Keratinocyte (primary cell): Measurements from ENCODE around the gene PPP1R37. TPM values are rescaled to one million over a fixed set of nuclear protein-coding genes. Genes with fewer than 3 reads are reported as not detected.

Experiments used
- DNase-seq: peaks from one replicate; pipeline ENCODE4 v3.0.0-alpha.2; 2011; ENCODE audit warnings: low read depth, missing footprints, low spot score
- FAIRE-seq: peaks from 2 replicates; lab custom pipeline; 2011; peaks lifted over from hg19 to GRCh38; lab: Jason Lieb, UNC
- H2AFZ ChIP-seq: 2 replicates; pipeline ENCODE4 v1.6.0; 2012; ENCODE audit warnings: low read length, control low read depth, inconsistent platforms; ENCODE audit not compliant: control insufficient read depth
- H3K27ac ChIP-seq: 2 replicates; pipeline ENCODE4 v1.5.1; 2011; ENCODE audit warnings: low read length; ENCODE audit not compliant: control insufficient read depth, insufficient read depth
- H3K27me3 ChIP-seq: 3 replicates; pipeline ENCODE4 v1.6.0; 2011; ENCODE audit warnings: low read length; ENCODE audit not compliant: control insufficient read depth, insufficient read depth; ENCODE audit errors: extremely low read depth
- H3K36me3 ChIP-seq, 2 experiments: 2 replicates in 1 of 2; 3 replicates in 1 of 2; pipeline ENCODE4 v1.5.1; 2011; ENCODE audit warnings: low read length in 2 of 2, mild to moderate bottlenecking in 1 of 2; ENCODE audit not compliant: control insufficient read depth in 2 of 2, insufficient read depth in 2 of 2; ENCODE audit errors: extremely low read depth in 1 of 2
- H3K4me1 ChIP-seq: 3 replicates; pipeline ENCODE4 v1.5.1; 2011; ENCODE audit warnings: low read length; ENCODE audit not compliant: control insufficient read depth, insufficient read depth; ENCODE audit errors: extremely low read depth
- H3K4me2 ChIP-seq: 3 replicates; pipeline ENCODE4 v1.6.0; 2011; ENCODE audit warnings: low read depth, low read length; ENCODE audit not compliant: control insufficient read depth, insufficient read depth; ENCODE audit errors: extremely low read depth
- H3K4me3 ChIP-seq, 3 experiments: fragments of 200-600 bp in 1 of 3; sonication (generic) in 1 of 3; 2 replicates in 2 of 3; 3 replicates in 1 of 3; pipeline ENCODE4 v1.5.1; 2011 to 2016; ENCODE audit warnings: low read length in 3 of 3, mild to moderate bottlenecking in 3 of 3, control low read depth in 2 of 3, inconsistent platforms in 1 of 3, low read depth in 1 of 3, mixed read lengths in 1 of 3, mixed run types in 1 of 3, moderate library complexity in 1 of 3; ENCODE audit not compliant: control insufficient read depth in 2 of 3, insufficient read depth in 2 of 3; ENCODE audit errors: extremely low read depth in 1 of 3
- H3K79me2 ChIP-seq: 2 replicates; pipeline ENCODE4 v1.6.0; 2012; ENCODE audit warnings: low read length; ENCODE audit not compliant: control insufficient read depth, insufficient read depth
- H3K9ac ChIP-seq: 3 replicates; pipeline ENCODE4 v1.6.0; 2011; ENCODE audit warnings: low read length; ENCODE audit not compliant: control insufficient read depth, insufficient read depth; ENCODE audit errors: extremely low read depth
- H3K9me1 ChIP-seq: 3 replicates; pipeline ENCODE4 v1.6.0; 2011; ENCODE audit warnings: low read length; ENCODE audit not compliant: control insufficient read depth, insufficient read depth; ENCODE audit errors: extremely low read depth
- H3K9me3 ChIP-seq: 2 replicates; pipeline ENCODE4 v1.5.1; 2012; ENCODE audit warnings: low read depth, low read length; ENCODE audit not compliant: control insufficient read depth
- H4K20me1 ChIP-seq: 3 replicates; pipeline ENCODE4 v1.6.0; 2011; ENCODE audit warnings: low read length; ENCODE audit not compliant: control insufficient read depth, insufficient read depth; ENCODE audit errors: extremely low read depth
- EZH2 ChIP-seq: IDR thresholded peaks from one replicate; pipeline ENCODE4 v1.6.1; 2012; ENCODE audit warnings: inconsistent platforms, mild to moderate bottlenecking, low read length, moderate library complexity
- dilution Hi-C: fragments of 300-500 bp; cut with MboI; formaldehyde crosslinking; loops from one replicate; pipeline ENCODE4 v1.7.0; 2020; ENCODE audit warnings: low sequenced_read_pairs; ENCODE audit not compliant: extremely low pct_ligation_motif_present
- polyA plus RNA-seq, 5 experiments: library from polyadenylated mRNA; depleted of rRNA in 3 of 5; stranded (reverse) in 3 of 5; stranded (forward) in 1 of 5; unstranded in 1 of 5; fragments of >200 nt; gene quantifications; 1 replicate in 1 of 5; 2 replicates in 3 of 5; 3 replicates in 1 of 5; pipeline versions ENCODE4 v1.2.1 to v1.2.3, GENCODE V29; 2011 to 2012; ENCODE audit warnings: missing spikeins in 2 of 5, low read depth in 1 of 5, low replicate concordance in 1 of 5
- TF ChIP-seq, protein P1 (sequence below), 3 experiments: IDR thresholded peaks in 1 of 3; conservative IDR thresholded peaks in 1 of 3; optimal IDR thresholded peaks in 1 of 3; 2 replicates in 2 of 3; 3 replicates in 1 of 3; pipeline versions ENCODE3 to v1.5.1; 2011; ENCODE audit warnings: low read length in 3 of 3, mild to moderate bottlenecking in 3 of 3, moderate library complexity in 2 of 3, control low read depth in 1 of 3, inconsistent platforms in 1 of 3; ENCODE audit not compliant: insufficient read depth in 2 of 3; ENCODE audit errors: extremely low read depth in 1 of 3

PPP1R37 gene
- polyA plus RNA-seq, 1 donor (not counting 4 experiments of a cell fraction or from before 2014, with no cell fraction given) = 8.6 TPM

DNA sequence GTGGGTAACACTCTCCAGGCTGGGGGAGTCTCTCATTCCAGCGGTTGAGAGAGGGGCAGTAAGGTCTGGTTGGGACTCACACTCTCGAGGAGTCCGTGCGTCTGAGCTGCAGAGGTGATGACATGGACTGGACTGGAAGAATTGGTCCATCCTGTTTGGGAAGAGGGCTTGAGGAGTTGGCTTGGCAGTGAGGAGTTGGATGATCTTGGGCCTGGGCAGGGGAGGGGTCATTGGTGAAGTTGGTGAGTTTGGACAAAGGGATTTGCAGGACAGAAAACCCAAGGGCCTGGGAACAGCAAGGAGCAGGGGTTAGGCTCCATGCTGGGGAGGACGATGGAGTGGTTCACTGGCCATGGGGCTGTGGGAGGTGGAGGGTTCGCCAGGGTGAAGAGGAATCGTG is 3.7 kb downstream of the PPP1R37 start:
- Histone ChIP-seq H3K4me3 (no peak overlapping the region), H3K9me1 (peaks cover 2% of the 10 kb centered on the region), H3K36me3 (peaks cover 0 to 4% of the 10 kb centered on the region in 2 experiments), H3K27ac (no peak overlapping the region), H4K20me1 (peaks cover 13% of the 10 kb centered on the region), H3K4me2 (no peak overlapping the region), H3K9ac (no peak overlapping the region), H3K4me1 (peaks cover 47% of the 10 kb centered on the region), H3K79me2 (peaks cover 82% of the 10 kb centered on the region), H3K27me3 (no peaks in the 10 kb centered on the region), H2AFZ (no peak overlapping the region), H3K9me3 (no peaks in the 10 kb centered on the region)
- dilution Hi-C loops = no loop called here
- TF ChIP-seq EZH2 = no peak
- TF ChIP-seq, protein P1, sequence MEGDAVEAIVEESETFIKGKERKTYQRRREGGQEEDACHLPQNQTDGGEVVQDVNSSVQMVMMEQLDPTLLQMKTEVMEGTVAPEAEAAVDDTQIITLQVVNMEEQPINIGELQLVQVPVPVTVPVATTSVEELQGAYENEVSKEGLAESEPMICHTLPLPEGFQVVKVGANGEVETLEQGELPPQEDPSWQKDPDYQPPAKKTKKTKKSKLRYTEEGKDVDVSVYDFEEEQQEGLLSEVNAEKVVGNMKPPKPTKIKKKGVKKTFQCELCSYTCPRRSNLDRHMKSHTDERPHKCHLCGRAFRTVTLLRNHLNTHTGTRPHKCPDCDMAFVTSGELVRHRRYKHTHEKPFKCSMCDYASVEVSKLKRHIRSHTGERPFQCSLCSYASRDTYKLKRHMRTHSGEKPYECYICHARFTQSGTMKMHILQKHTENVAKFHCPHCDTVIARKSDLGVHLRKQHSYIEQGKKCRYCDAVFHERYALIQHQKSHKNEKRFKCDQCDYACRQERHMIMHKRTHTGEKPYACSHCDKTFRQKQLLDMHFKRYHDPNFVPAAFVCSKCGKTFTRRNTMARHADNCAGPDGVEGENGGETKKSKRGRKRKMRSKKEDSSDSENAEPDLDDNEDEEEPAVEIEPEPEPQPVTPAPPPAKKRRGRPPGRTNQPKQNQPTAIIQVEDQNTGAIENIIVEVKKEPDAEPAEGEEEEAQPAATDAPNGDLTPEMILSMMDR (optimal IDR thresholded peaks at IDR 0.05 in 1 of 3, IDR thresholded peaks at IDR 0.05 in 1 of 3, conservative IDR thresholded peaks at IDR 0.05 in 1 of 3; ENCODE audit: extremely low read depth in 1 of 3, insufficient read depth in 2 of 3, low read length in 3 of 3) = no peak
- FAIRE-seq (no peak), DNase-seq (no peak)

DNA sequence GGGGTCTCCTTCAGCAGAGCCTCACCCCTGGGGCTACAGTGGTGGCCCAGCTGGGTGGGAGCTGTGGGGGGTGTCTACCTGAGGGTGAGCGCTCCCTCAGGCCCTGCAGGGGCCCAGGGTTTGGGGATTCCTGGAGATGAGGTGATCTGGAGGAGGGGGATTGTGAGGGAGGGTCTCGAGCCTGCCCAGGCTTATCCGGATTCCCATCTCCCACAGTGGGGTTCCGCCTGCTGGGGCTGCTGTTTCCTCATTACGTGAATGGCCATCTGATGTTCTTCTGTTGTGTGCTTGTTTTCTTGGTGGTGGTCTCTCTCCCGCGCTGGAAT is 4.4 kb downstream of the PPP1R37 start:
- dilution Hi-C loops = no loop called here
- H3K9me1 ChIP-seq = peaks cover 2% of the 10 kb centered on the region
- H3K79me2 ChIP-seq = peaks cover 89% of the 10 kb centered on the region
- DNase-seq = no peak
- H3K27ac ChIP-seq = no peak overlapping the region
- TF ChIP-seq, protein P1 (optimal IDR thresholded peaks at IDR 0.05 in 1 of 3, IDR thresholded peaks at IDR 0.05 in 1 of 3, conservative IDR thresholded peaks at IDR 0.05 in 1 of 3; ENCODE audit: extremely low read depth in 1 of 3, insufficient read depth in 2 of 3, low read length in 3 of 3) = no peak
- TF ChIP-seq EZH2 = no peak
- peaks cover 44% of the 10 kb centered on the region for H3K4me1 ChIP-seq
- no peak overlapping the region for H3K9ac ChIP-seq
- no peak overlapping the region for H3K4me2 ChIP-seq
- H2AFZ ChIP-seq = no peak overlapping the region
- no peaks in the 10 kb centered on the region for H3K27me3 ChIP-seq
- H4K20me1 ChIP-seq = peaks cover 14% of the 10 kb centered on the region
- H3K9me3 ChIP-seq = no peaks in the 10 kb centered on the region
- FAIRE-seq = no peak
- peaks cover 0 to 4% of the 10 kb centered on the region in 2 experiments for H3K36me3 ChIP-seq
- H3K4me3 ChIP-seq = no peak overlapping the region
